GM23338 (cell line): Measurements from ENCODE around the gene PRR36.

Source experiments
- CREB1 ChIP-seq: fragments of 250-450 bp; sonication (Bioruptor Pico); IDR thresholded peaks from 2 replicates; pipeline ENCODE4 v1.5.0; 2020; ENCODE audit warnings: low read depth, mild to moderate bottlenecking, moderate library complexity
- CTCF ChIP-seq, 2 experiments: fragments of 200-600 bp in 1 of 2; sonication (generic) in 1 of 2; conservative IDR thresholded peaks; 2 replicates each; pipeline versions ENCODE4 v1.5.1 to v1.6.1; 2016 to 2017; ENCODE audit warnings: antibody characterized with exemption in 2 of 2, low read depth in 2 of 2, mild to moderate bottlenecking in 2 of 2, moderate library complexity in 1 of 2
- EZH2 ChIP-seq: fragments of 200-600 bp; sonication (generic); IDR thresholded peaks from one replicate; pipeline ENCODE4 v1.8.0; 2017; ENCODE audit warnings: antibody characterized with exemption, mild to moderate bottlenecking, low read depth; ENCODE audit not compliant: unreplicated experiment
- EZH2phosphoT487 ChIP-seq: fragments of 200-600 bp; sonication (generic); IDR thresholded peaks from one replicate; pipeline ENCODE4 v1.8.1; 2018; ENCODE audit warnings: antibody characterized with exemption; ENCODE audit not compliant: unreplicated experiment
- JUNB ChIP-seq: IDR thresholded peaks from one replicate; pipeline ENCODE4 v1.6.1; 2016; ENCODE audit warnings: antibody characterized with exemption; ENCODE audit not compliant: unreplicated experiment
- NANOG ChIP-seq: IDR thresholded peaks from 2 replicates; pipeline ENCODE4 v1.6.1; 2016; ENCODE audit warnings: antibody characterized with exemption, borderline replicate concordance
- POLR2AphosphoS5 ChIP-seq: IDR thresholded peaks from 2 replicates; pipeline ENCODE4 v1.6.1; 2016; ENCODE audit warnings: antibody characterized with exemption, low read depth
- REST ChIP-seq: IDR thresholded peaks from one replicate; pipeline ENCODE4 v1.6.1; 2018; ENCODE audit warnings: antibody characterized with exemption; ENCODE audit not compliant: unreplicated experiment
- STAT1 ChIP-seq: IDR thresholded peaks from one replicate; pipeline ENCODE4 v1.6.1; 2016; ENCODE audit warnings: antibody characterized with exemption; ENCODE audit not compliant: unreplicated experiment
- ZNF114 ChIP-seq: fragments of 250-450 bp; sonication (Bioruptor Pico); IDR thresholded peaks from 2 replicates; pipeline ENCODE4 v1.5.0; 2020; ENCODE audit warnings: mild to moderate bottlenecking, moderate library complexity
- ZNF331 ChIP-seq: fragments of 250-450 bp; sonication (Bioruptor Pico); IDR thresholded peaks from 2 replicates; pipeline ENCODE4 v1.5.0; 2020; ENCODE audit warnings: low read depth, mild to moderate bottlenecking, moderate library complexity

GRCh38 chr19:7839476-7839875 is 34.7 kb downstream of the PRR36 start:
- TF ChIP-seq EZH2 (no peak), CTCF (conservative IDR thresholded peaks at IDR 0.05; ENCODE audit: low read depth in 2 of 2) (no peak), POLR2AphosphoS5 (no peak), NANOG (no peak), STAT1 (no peak), EZH2phosphoT487 (no peak), JUNB (no peak), CREB1 (CRISPR knock-in tag) (no peak), REST (no peak), ZNF331 (CRISPR knock-in tag) (no peak), ZNF114 (no peak)
